ENCODE results near the gene TLDC2. TPM values are rescaled to one million over a fixed set of nuclear protein-coding genes. Genes with fewer than 3 reads are reported as not detected.

The TLDC2 gene
- total RNA-seq, 1 donor from 2014 or later, result not detected

GRCh38 chr20:36848677-36849076 lies 27.3 kb upstream of the TLDC2 start:
- intact Hi-C loops (cut with micrococcal nuclease), result no loop called here
- TF ChIP-seq CTCF (IDR thresholded peaks at IDR 0.05; ENCODE audit: borderline replicate concordance), result no peak
- Histone ChIP-seq H3K27ac (replicated peaks) (peak overlapping the region; percentile 92), H3K4me3 (no peak overlapping the region), H3K36me3 (no peaks in the 10 kb centered on the region), H3K27me3 (ENCODE audit: low read depth) (no peaks in the 10 kb centered on the region), H3K4me1 (peaks cover 90% of the 10 kb centered on the region), H3K9me3 (replicated peaks) (no peaks in the 10 kb centered on the region)
- DNase-seq, result no peak

- no peak for DNase-seq
- H3K36me3 ChIP-seq, result no peaks in the 10 kb centered on the region
- no peaks in the 10 kb centered on the region for H3K27me3 ChIP-seq (ENCODE audit: low read depth)
- peaks cover 90% of the 10 kb centered on the region for H3K4me1 ChIP-seq
- no peak for TF ChIP-seq CTCF (IDR thresholded peaks at IDR 0.05; ENCODE audit: borderline replicate concordance)
- no peaks in the 10 kb centered on the region for H3K9me3 ChIP-seq (replicated peaks)
- intact Hi-C loops (cut with micrococcal nuclease), result no loop called here
- peak overlapping the region; percentile 92 for H3K27ac ChIP-seq (replicated peaks)
- H3K4me3 ChIP-seq, result no peak overlapping the region
Observed at GRCh38 chr20:36849333-36850065, 26.4 kb upstream of the TLDC2 start.

- TF ChIP-seq CTCF (IDR thresholded peaks at IDR 0.05; ENCODE audit: borderline replicate concordance), result no peak
- no peaks in the 10 kb centered on the region for H3K36me3 ChIP-seq
- intact Hi-C loops (cut with micrococcal nuclease), result no loop called here
- DNase-seq, result no peak
- H3K4me1 ChIP-seq, result peaks cover 90% of the 10 kb centered on the region
- H3K27ac ChIP-seq (replicated peaks), result peak overlapping the region; percentile 92
- no peaks in the 10 kb centered on the region for H3K9me3 ChIP-seq (replicated peaks)
- no peaks in the 10 kb centered on the region for H3K27me3 ChIP-seq (ENCODE audit: low read depth)
- H3K4me3 ChIP-seq, result no peak overlapping the region
Observed at GRCh38 chr20:36850759-36851158, 25.2 kb upstream of the TLDC2 start.

- Histone ChIP-seq H3K9me3 (replicated peaks) (no peaks in the 10 kb centered on the region), H3K4me3 (no peak overlapping the region), H3K27ac (replicated peaks) (peak overlapping the region; percentile 85), H3K27me3 (ENCODE audit: low read depth) (no peaks in the 10 kb centered on the region), H3K36me3 (no peaks in the 10 kb centered on the region), H3K4me1 (peaks cover 90% of the 10 kb centered on the region)
- no peak for TF ChIP-seq CTCF (IDR thresholded peaks at IDR 0.05; ENCODE audit: borderline replicate concordance)
- intact Hi-C loops (cut with micrococcal nuclease), result no loop called here
- DNase-seq, result no peak
Observed at GRCh38 chr20:36851490-36851889, 24.4 kb upstream of the TLDC2 start.

- H3K4me3 ChIP-seq, result peak overlapping the region; percentile 28
- intact Hi-C loops (cut with micrococcal nuclease), result no loop called here
- H3K9me3 ChIP-seq (replicated peaks), result no peaks in the 10 kb centered on the region
- peak overlapping the region; percentile 85 for H3K27ac ChIP-seq (replicated peaks)
- H3K27me3 ChIP-seq (ENCODE audit: low read depth), result no peaks in the 10 kb centered on the region
- H3K36me3 ChIP-seq, result no peaks in the 10 kb centered on the region
- TF ChIP-seq CTCF (IDR thresholded peaks at IDR 0.05; ENCODE audit: borderline replicate concordance), result no peak
- no peak for DNase-seq
- peaks cover 90% of the 10 kb centered on the region for H3K4me1 ChIP-seq
Observed at GRCh38 chr20:36852187-36852586, 23.8 kb upstream of the TLDC2 start.

Measured in left ventricle myocardium inferior (tissue), 1 donor.